ENCODE measurements around the gene CELA3B.

CELA3B gene

DNA sequence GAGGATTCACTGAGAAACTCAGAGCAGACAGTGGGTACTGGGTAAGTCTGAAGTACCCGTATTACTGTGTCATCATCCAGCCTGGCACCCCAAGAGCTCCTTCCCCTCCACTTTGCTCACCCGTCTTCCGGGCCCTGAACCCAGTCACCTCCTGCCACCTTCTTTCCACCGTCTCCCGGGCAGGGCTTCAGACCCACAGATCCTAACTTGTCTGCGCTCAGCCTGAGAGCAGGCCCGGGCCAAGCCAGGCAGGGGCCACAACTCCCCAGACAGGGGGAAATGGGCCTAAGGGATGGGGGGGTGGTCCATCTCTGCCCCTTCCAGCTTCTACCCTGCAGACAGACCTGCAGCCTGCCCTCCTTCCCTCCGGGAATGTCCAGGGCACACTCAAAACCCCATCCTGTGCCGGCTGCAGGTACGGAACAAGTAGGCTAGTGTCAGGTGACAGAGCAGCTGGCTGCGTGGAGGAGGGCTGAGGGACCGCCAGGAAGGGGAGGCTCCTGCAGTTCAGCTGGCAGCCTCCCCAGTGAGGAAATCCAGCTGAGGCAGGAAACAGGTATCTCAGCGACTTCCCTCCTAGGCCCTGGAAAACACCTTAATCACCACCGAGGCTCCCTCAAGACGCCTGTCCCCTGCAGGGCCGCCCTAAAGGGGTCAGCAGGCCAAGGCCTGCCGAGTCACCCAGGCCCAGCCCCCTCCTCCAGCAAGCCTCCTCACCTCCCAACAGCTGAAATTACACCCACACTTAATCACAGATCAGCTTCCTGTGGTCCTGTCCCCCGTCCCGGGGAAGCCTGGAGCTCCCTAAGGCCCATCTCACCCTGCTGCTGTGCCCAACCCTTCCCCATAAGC is 43.2 kb upstream of the CELA3B start:
- H3K36me3 ChIP-seq (ENCODE audit: control insufficient read depth, low read length): no peaks in the 10 kb centered on the region
- no peaks in the 10 kb centered on the region for H4K20me1 ChIP-seq (ENCODE audit: control insufficient read depth, insufficient read depth, low read depth, low read length)
- H3K9me2 ChIP-seq (replicated peaks; ENCODE audit: control insufficient read depth, low read length): no peaks in the 10 kb centered on the region
- H3K4me3 ChIP-seq (ENCODE audit: low read length): no peak overlapping the region
- TF ChIP-seq, protein P1, sequence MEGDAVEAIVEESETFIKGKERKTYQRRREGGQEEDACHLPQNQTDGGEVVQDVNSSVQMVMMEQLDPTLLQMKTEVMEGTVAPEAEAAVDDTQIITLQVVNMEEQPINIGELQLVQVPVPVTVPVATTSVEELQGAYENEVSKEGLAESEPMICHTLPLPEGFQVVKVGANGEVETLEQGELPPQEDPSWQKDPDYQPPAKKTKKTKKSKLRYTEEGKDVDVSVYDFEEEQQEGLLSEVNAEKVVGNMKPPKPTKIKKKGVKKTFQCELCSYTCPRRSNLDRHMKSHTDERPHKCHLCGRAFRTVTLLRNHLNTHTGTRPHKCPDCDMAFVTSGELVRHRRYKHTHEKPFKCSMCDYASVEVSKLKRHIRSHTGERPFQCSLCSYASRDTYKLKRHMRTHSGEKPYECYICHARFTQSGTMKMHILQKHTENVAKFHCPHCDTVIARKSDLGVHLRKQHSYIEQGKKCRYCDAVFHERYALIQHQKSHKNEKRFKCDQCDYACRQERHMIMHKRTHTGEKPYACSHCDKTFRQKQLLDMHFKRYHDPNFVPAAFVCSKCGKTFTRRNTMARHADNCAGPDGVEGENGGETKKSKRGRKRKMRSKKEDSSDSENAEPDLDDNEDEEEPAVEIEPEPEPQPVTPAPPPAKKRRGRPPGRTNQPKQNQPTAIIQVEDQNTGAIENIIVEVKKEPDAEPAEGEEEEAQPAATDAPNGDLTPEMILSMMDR (IDR thresholded peaks at IDR 0.05; ENCODE audit: low read depth, low read length, poor library complexity, severe bottlenecking): no peak
- no peak for TF ChIP-seq EZH2phosphoT487 (IDR thresholded peaks at IDR 0.05; ENCODE audit: borderline replicate concordance, low read length)
- no peak overlapping the region for H3K27ac ChIP-seq (ENCODE audit: low read depth, low read length)
- H3K27me3 ChIP-seq (ENCODE audit: control insufficient read depth, low read length): peaks cover 25% of the 10 kb centered on the region
- H3K4me2 ChIP-seq (ENCODE audit: low read length): no peak overlapping the region
- peaks cover 4% of the 10 kb centered on the region; the same call in 1 of the 2 replicates for H3K4me1 ChIP-seq (ENCODE audit: control insufficient read depth, low read length)
- H3K9me3 ChIP-seq (ENCODE audit: control insufficient read depth, insufficient read depth, low read length): no peaks in the 10 kb centered on the region
- no peaks in the 10 kb centered on the region for H3K79me2 ChIP-seq (ENCODE audit: control insufficient read depth, low read length)
- H3F3A ChIP-seq (ENCODE audit: control insufficient read depth, insufficient read depth): no peaks in the 10 kb centered on the region

DNA sequence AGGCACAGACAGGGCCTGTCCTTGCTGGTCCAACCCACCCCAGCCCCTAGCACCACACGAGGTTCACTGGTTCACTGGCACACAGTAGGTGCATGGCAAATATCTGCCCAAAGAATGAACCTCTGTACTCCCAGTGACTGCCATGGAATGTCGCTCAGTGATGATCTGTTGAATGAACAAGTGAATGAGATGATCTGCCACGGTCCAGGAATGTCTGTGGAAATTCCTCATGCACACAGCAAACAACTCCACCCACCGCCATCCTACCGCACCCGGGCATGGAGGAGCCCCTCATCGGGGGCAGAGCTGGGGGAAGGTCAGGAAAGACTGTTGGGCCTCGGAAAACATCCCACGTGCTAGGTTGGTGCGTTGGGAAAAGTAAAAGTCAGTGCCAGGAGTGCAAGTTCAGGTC is 41.4 kb upstream of the CELA3B start:
- Histone ChIP-seq H3F3A (ENCODE audit: control insufficient read depth, insufficient read depth) (no peaks in the 10 kb centered on the region), H3K27ac (ENCODE audit: low read depth, low read length) (no peak overlapping the region)

DNA sequence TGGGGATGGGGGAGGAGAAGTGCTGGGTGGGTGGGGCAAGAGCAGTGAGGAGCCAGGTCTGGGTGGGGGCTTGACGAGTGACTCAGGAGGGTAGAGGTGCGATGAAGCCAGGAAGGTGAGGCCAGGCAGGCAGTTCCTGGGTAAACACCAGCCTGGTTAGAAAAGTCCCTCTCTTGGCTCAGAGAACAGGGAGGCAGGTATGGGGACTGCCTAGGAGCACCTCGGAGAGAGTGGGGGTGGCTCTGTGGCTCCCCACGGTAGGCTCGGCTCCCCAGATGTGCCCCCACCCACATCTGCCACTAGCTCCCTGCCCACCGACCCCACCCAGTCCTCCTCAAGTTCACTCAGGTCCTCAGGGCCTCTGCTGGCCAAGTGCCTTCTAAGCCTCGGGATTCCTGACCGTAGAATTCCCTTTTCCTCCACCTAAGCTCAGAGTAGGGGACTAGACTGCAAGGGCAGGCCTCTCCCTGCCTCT is 40.9 kb upstream of the CELA3B start:
- H3K9me2 ChIP-seq (replicated peaks; ENCODE audit: control insufficient read depth, low read length): no peaks in the 10 kb centered on the region
- H3K79me2 ChIP-seq (ENCODE audit: control insufficient read depth, low read length): no peaks in the 10 kb centered on the region
- H3F3A ChIP-seq (ENCODE audit: control insufficient read depth, insufficient read depth): no peaks in the 10 kb centered on the region
- no peak overlapping the region for H3K4me3 ChIP-seq (ENCODE audit: low read length)
- no peaks in the 10 kb centered on the region for H3K36me3 ChIP-seq (ENCODE audit: control insufficient read depth, low read length)
- no peaks in the 10 kb centered on the region for H3K9me3 ChIP-seq (ENCODE audit: control insufficient read depth, insufficient read depth, low read length)
- no peak for TF ChIP-seq EZH2phosphoT487 (IDR thresholded peaks at IDR 0.05; ENCODE audit: borderline replicate concordance, low read length)
- TF ChIP-seq, protein P1 (IDR thresholded peaks at IDR 0.05; ENCODE audit: low read depth, low read length, poor library complexity, severe bottlenecking): no peak
- no peak overlapping the region for H3K4me2 ChIP-seq (ENCODE audit: low read length)
- H3K27me3 ChIP-seq (ENCODE audit: control insufficient read depth, low read length): peaks cover 36% of the 10 kb centered on the region
- no peaks in the 10 kb centered on the region for H4K20me1 ChIP-seq (ENCODE audit: control insufficient read depth, insufficient read depth, low read depth, low read length)
- H3K27ac ChIP-seq (ENCODE audit: low read depth, low read length): no peak overlapping the region
- H3K4me1 ChIP-seq (ENCODE audit: control insufficient read depth, low read length): peaks cover 4% of the 10 kb centered on the region; the same call in 1 of the 2 replicates

More for the DNA sequence above, 41.4 kb upstream of the CELA3B start:
- TF ChIP-seq, protein P1 (IDR thresholded peaks at IDR 0.05; ENCODE audit: low read depth, low read length, poor library complexity, severe bottlenecking): no peak
- TF ChIP-seq EZH2phosphoT487 (IDR thresholded peaks at IDR 0.05; ENCODE audit: borderline replicate concordance, low read length): no peak
- Histone ChIP-seq H3K36me3 (ENCODE audit: control insufficient read depth, low read length) (no peaks in the 10 kb centered on the region), H3K4me3 (ENCODE audit: low read length) (no peak overlapping the region), H4K20me1 (ENCODE audit: control insufficient read depth, insufficient read depth, low read depth, low read length) (no peaks in the 10 kb centered on the region), H3K9me2 (replicated peaks; ENCODE audit: control insufficient read depth, low read length) (no peaks in the 10 kb centered on the region), H3K9me3 (ENCODE audit: control insufficient read depth, insufficient read depth, low read length) (no peaks in the 10 kb centered on the region), H3K4me2 (ENCODE audit: low read length) (no peak overlapping the region), H3K79me2 (ENCODE audit: control insufficient read depth, low read length) (no peaks in the 10 kb centered on the region), H3K4me1 (ENCODE audit: control insufficient read depth, low read length) (peaks cover 4% of the 10 kb centered on the region; the same call in 1 of the 2 replicates), H3K27me3 (ENCODE audit: control insufficient read depth, low read length) (peaks cover 36% of the 10 kb centered on the region)
